Central memory CD4-positive, alpha-beta T cell (primary cell): ENCODE data around the gene TRIM62.
"Not testable (repeated sequence)": the region's sequence is repeated elsewhere in the genome, so short reads cannot be mapped to it uniquely, and the experiment has no call there.

Source experiments
- DNase-seq: peaks from one replicate; pipeline ENCODE4 v3.0.0; 2022

TRIM62 gene

GRCh38 chr1:33132549-33132948 lies 49.3 kb downstream of the TRIM62 start:
- DNase-seq: no peak

- no peak for DNase-seq
Measured at GRCh38 chr1:33131191-33131590, 50.7 kb downstream of the TRIM62 start.

GRCh38 chr1:33130297-33130696 lies 51.5 kb downstream of the TRIM62 start:
- DNase-seq: no peak

GRCh38 chr1:33128781-33129180 lies 53.1 kb downstream of the TRIM62 start:
- DNase-seq: no peak

GRCh38 chr1:33127001-33127823 lies 54.6 kb downstream of the TRIM62 start:
- DNase-seq: peak; percentile 99

- DNase-seq: no peak
Measured at GRCh38 chr1:33126411-33127000, 55.3 kb downstream of the TRIM62 start.

GRCh38 chr1:33124647-33125046 lies 57.2 kb downstream of the TRIM62 start:
- DNase-seq: not testable (repeated sequence)

GRCh38 chr1:33123266-33123665 lies 58.6 kb downstream of the TRIM62 start:
- no peak for DNase-seq

GRCh38 chr1:33122483-33123178 lies 59.2 kb downstream of the TRIM62 start:
- no peak for DNase-seq

- no peak for DNase-seq
Measured at GRCh38 chr1:33121728-33122127, 60.1 kb downstream of the TRIM62 start.

GRCh38 chr1:33120436-33121231 lies 61.2 kb downstream of the TRIM62 start:
- DNase-seq: no peak

GRCh38 chr1:33119532-33120217 lies 62.2 kb downstream of the TRIM62 start:
- DNase-seq: no peak

GRCh38 chr1:33119050-33119449 lies 62.8 kb downstream of the TRIM62 start:
- no peak for DNase-seq

GRCh38 chr1:33118274-33118673 lies 63.6 kb downstream of the TRIM62 start:
- DNase-seq: no peak

- DNase-seq: no peak
Measured at GRCh38 chr1:33117440-33118085, 64.3 kb downstream of the TRIM62 start.

GRCh38 chr1:33111965-33112364 lies 69.9 kb downstream of the TRIM62 start:
- DNase-seq: no peak

- DNase-seq: no peak
Measured at GRCh38 chr1:33110477-33110876, 71.4 kb downstream of the TRIM62 start.

GRCh38 chr1:33100119-33100415 lies 81.8 kb downstream of the TRIM62 start:
- not testable (repeated sequence) for DNase-seq

- peak; percentile 87 for DNase-seq
Measured at GRCh38 chr1:33099290-33100118, 82.3 kb downstream of the TRIM62 start.

- DNase-seq: no peak
Measured at GRCh38 chr1:33098371-33098770, 83.5 kb downstream of the TRIM62 start.

GRCh38 chr1:33097762-33098161 lies 84.1 kb downstream of the TRIM62 start:
- no peak for DNase-seq
